AG10803 (cell line): ENCODE data around the gene STRBP.
"Not testable (repeated sequence)": the region's sequence is repeated elsewhere in the genome, so short reads cannot be mapped to it uniquely, and the experiment has no call there.

Experiments
- DNase-seq: peaks from one replicate; pipeline ENCODE4 v3.0.0; 2010; ENCODE audit warnings: low read depth
- H3K4me3 ChIP-seq: 2 replicates; pipeline ENCODE4 v1.5.1; 2011; ENCODE audit warnings: mild to moderate bottlenecking, low read length, control low read depth
- TF ChIP-seq, protein P1 (sequence below): conservative IDR thresholded peaks from 2 replicates; pipeline ENCODE4 v1.5.1; 2011; ENCODE audit warnings: mild to moderate bottlenecking, low read length, control low read depth, inconsistent platforms

Gene STRBP

DNA sequence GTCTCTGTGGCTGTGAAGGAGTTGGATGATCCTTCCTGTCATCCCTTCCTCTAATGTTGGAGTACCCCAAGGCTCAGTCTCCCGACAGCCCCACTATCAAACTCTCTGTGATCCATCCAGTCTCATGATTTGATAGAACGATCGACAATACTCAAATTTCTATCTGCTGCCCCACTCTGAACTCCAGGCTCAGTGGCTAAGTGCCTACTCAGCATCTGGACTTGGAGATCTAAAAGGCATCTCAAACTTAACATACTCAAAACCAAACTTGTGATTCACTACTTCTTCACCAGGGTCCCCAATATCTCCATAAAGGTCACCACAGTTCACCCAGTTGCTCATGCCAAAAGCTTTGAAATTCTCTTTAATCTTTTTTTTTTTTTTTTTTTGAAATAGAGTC lies 15.1 kb upstream of the STRBP start:
- no peak for DNase-seq
- TF ChIP-seq, protein P1, sequence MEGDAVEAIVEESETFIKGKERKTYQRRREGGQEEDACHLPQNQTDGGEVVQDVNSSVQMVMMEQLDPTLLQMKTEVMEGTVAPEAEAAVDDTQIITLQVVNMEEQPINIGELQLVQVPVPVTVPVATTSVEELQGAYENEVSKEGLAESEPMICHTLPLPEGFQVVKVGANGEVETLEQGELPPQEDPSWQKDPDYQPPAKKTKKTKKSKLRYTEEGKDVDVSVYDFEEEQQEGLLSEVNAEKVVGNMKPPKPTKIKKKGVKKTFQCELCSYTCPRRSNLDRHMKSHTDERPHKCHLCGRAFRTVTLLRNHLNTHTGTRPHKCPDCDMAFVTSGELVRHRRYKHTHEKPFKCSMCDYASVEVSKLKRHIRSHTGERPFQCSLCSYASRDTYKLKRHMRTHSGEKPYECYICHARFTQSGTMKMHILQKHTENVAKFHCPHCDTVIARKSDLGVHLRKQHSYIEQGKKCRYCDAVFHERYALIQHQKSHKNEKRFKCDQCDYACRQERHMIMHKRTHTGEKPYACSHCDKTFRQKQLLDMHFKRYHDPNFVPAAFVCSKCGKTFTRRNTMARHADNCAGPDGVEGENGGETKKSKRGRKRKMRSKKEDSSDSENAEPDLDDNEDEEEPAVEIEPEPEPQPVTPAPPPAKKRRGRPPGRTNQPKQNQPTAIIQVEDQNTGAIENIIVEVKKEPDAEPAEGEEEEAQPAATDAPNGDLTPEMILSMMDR, result no peak
- H3K4me3 ChIP-seq, result no peak overlapping the region

DNA sequence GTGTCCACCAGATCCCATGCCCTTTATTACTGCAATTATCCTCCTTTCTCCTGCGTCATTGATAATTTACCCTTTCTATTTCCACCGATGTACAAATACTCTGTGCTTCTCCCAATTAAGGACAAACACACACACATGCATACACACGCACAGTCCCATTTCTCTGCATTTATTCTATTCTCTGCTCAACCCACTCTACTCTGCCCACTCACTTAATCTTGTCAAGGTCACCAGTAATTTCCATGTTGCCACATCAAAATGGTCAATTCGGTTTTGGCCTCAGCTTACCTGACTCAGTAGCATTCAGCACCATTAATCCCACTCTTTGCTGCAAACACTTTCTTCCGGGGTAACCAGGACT lies 14.6 kb upstream of the STRBP start:
- DNase-seq, result no peak
- TF ChIP-seq, protein P1, result no peak
- H3K4me3 ChIP-seq, result no peak overlapping the region

DNA sequence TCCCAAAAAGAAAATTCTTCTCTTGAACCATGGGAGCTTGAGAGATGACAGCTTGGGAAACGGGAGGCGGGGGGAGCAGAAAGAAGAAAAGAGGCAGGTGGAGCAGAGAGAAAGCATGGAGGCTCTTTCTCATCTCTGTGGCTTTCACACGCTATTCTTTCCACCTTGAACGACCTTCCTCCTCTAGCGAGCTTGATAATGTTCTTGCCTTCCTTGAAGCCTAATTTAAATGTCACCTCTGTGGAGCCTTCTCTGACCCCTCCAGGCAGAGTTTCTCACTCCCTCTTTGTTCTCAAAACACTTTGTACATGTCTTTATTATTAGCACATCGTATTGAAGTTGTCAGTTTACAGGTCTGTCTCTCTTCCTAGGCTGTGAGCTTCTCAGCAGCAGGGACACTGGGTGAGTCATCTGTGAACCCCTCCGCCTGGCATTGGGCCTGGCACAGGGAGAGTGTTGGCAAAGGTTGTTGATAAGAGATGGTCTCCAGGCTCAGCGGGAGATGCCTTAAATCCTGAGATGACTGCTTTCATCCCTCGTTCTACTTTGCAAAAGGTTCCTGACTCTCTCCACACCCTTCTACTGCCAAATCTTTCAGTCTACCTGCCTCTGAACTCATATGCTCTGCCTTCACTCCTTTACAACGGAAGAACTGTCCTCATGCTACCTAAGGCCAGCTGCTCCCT lies 14.1 kb upstream of the STRBP start:
- DNase-seq, result no peak
- H3K4me3 ChIP-seq, result no peak overlapping the region
- TF ChIP-seq, protein P1, result no peak

DNA sequence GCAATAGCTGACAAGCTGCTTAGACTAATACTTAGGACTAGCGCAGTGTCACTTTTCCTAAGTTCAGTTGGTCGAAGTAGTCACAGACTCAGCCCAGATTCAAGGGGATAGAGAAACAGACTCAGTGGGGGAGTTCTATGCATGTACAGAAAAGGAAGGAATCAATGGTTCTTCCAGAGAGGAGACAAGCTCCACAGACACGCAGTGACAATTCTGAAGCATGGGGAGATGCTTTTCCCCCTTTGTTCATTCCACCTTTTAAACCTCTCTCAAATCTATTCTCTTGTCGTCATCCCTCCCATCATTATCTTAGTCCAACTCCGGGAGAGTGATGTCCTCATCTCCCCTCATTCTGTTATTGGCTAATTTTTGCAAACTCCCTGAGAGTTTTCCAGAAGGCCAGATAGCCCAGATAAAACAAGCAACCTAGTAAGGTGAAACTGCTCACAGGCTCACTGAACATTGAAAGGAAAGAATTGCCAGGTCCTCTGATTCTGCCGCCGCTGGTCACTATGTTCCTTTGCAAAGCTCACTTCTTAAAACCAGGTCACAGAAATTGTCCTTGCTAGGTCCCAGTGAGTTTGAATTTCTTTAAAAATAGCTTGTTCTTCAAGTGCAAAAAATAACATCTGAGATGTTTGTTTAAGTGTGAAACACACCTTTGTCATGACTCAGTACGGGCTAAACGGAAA lies 13.4 kb upstream of the STRBP start:
- H3K4me3 ChIP-seq, result no peak overlapping the region
- TF ChIP-seq, protein P1, result no peak
- DNase-seq, result no peak

DNA sequence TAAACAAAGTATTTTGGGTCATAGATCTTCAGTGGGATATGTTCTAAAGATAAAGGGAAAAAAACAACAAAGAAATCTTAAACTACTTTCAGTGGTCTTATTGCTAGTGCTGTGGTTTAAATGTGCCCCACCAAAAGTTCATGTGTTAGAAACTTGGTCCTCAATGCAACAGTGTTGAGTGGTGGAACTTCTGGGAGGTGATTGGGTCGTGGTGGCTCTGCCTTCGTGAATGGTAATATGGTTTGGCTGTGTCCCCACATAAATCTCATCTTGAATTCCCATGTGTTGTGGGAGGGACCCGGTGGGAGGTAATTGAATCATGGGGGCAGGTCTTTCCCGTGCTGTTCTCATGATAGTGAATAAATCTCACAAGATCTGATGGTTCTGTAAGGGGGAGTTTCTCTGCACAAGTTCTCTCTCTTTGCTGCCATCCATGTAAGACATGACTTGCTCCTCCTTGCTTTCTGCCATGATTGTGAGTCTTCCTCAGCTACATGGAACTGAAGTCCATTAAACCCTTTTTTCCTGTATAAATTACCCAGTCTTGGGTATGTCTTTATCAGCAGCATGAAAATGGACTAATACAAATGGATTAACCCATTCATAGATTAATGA lies 10.6 kb upstream of the STRBP start:
- DNase-seq, result not testable (repeated sequence)

DNA sequence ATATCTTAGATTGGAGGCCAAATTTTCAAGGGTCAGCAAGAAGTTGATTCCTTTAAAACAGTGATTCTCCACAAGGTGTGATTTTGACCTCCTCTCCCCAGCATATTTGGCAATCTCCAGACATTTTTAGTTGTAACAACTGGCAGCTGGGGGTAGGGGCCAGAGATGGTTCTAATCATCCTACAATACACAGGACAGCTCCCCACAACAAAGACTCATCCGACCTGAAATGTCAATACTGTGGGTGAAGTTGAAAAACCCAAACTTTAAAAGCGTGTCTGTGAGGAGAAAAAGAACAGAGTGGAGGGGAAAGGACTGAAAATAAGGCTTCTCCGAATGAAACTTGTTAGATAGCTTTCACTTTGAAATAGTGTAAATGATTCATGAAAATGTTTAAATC lies 10.0 kb upstream of the STRBP start:
- no peak for DNase-seq
- TF ChIP-seq, protein P1, result no peak
- H3K4me3 ChIP-seq, result no peak overlapping the region

More for the DNA sequence above, 10.6 kb upstream of the STRBP start:
- not testable (repeated sequence) for H3K4me3 ChIP-seq

DNA sequence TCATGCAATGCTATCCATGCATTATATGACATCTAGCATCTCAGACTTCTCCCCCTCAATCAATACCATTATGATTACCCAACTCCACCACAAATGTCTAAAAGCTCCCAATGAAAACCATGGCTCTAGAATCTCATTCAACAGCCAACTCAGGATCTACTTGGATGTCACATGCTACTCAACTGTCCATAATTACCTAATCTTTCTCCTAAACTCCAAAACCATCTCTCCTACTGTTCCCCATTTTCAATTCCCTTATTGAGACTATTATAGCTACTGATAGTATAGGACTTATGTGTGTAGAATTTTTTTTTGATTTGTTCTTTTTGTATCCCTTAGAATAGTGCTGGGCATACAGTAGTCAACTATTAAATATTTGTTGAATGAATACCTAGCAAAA lies 8.2 kb upstream of the STRBP start:
- H3K4me3 ChIP-seq, result no peak overlapping the region
- DNase-seq, result no peak
- TF ChIP-seq, protein P1, result no peak

DNA sequence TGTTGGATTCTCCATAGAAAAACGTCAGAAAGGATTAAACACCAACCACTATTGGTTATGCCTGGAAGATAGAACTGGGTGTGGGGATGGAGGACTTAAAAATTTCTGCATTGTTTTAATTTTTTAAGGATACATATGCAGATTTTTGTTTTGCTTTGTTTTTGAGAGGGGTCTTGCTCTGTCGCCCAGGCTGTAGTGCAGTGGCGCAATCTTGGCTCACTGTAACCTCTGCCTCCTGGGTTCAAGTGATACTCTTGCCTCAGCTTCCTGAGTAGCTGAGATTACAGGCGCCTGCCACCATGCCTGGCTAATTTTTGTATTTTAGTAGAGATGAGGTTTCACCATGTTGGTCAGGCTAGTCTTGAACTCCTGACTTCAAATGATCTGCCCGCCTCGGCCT lies 2.7 kb upstream of the STRBP start:
- not testable (repeated sequence) for DNase-seq, H3K4me3 ChIP-seq
